Spleen (tissue), 13 donors: ENCODE measurements around the gene DSC1. TPM values are rescaled to one million over a fixed set of nuclear protein-coding genes. Genes with fewer than 3 reads are reported as not detected.

Experiments
- DNase-seq: peaks from one replicate; pipeline ENCODE4 v3.0.0-alpha.2; 2020
- H3K27ac ChIP-seq, 8 donors: fragments of 200-600 bp; sonication (generic) in 7 of 8; 1 replicate in 4 of 8; 2 replicates in 4 of 8; pipeline versions ENCODE4 v1.5.0 to v1.8.0; 2016 to 2021; ENCODE audit warnings: inconsistent platforms in 4 of 8, mild to moderate bottlenecking in 4 of 8, moderate library complexity in 1 of 8
- H3K27me3 ChIP-seq, 7 donors: fragments of 200-600 bp; sonication (generic) in 6 of 7; replicated peaks in 1 of 7; 1 replicate in 4 of 7; 2 replicates in 3 of 7; pipeline versions ENCODE4 v1.5.0 to v1.8.0; 2016 to 2021; ENCODE audit warnings: inconsistent platforms in 3 of 7, mild to moderate bottlenecking in 1 of 7
- H3K36me3 ChIP-seq, 6 donors: fragments of 200-600 bp; sonication (generic) in 5 of 6; 1 replicate in 4 of 6; 2 replicates in 2 of 6; pipeline versions ENCODE4 v1.5.0 to v1.8.0; 2016 to 2021; ENCODE audit warnings: inconsistent platforms in 2 of 6
- H3K4me1 ChIP-seq, 6 donors: fragments of 200-600 bp; sonication (generic) in 5 of 6; 1 replicate in 3 of 6; 2 replicates in 3 of 6; pipeline versions ENCODE4 v1.5.0 to v1.8.0; 2016 to 2021; ENCODE audit warnings: inconsistent platforms in 3 of 6
- H3K4me3 ChIP-seq, 8 donors: fragments of 200-600 bp; sonication (generic) in 7 of 8; 1 replicate in 4 of 8; 2 replicates in 4 of 8; pipeline versions ENCODE4 v1.5.0 to v1.8.0; 2016 to 2021; ENCODE audit warnings: inconsistent platforms in 4 of 8, mild to moderate bottlenecking in 4 of 8, moderate library complexity in 2 of 8
- H3K9me3 ChIP-seq, 8 donors: fragments of 200-600 bp; sonication (generic) in 7 of 8; 1 replicate in 4 of 8; 2 replicates in 4 of 8; pipeline versions ENCODE4 v1.5.0 to v1.8.0; 2016 to 2021; ENCODE audit warnings: inconsistent platforms in 4 of 8
- CTCF ChIP-seq, 11 experiments: fragments of 200-600 bp in 7 of 11; fragments of 450-650 bp in 4 of 11; sonication (generic) in 4 of 11; IDR thresholded peaks in 8 of 11; conservative IDR thresholded peaks in 3 of 11; 1 replicate in 7 of 11; 2 replicates in 4 of 11; pipeline versions ENCODE4 v1.4.0 to v1.8.0; 2016 to 2021; ENCODE audit warnings: antibody characterized with exemption in 11 of 11, inconsistent platforms in 4 of 11, mild to moderate bottlenecking in 1 of 11
- POLR2A ChIP-seq, 3 donors: fragments of 450-650 bp; IDR thresholded peaks; one replicate each; pipeline ENCODE4 v1.5.1; 2017; ENCODE audit warnings: antibody characterized with exemption in 3 of 3, mild to moderate bottlenecking in 1 of 3
- POLR2AphosphoS5 ChIP-seq, 3 donors: sonication (generic); formaldehyde crosslinking; IDR thresholded peaks; one replicate each; pipeline ENCODE4 v1.5.1; 2017; ENCODE audit warnings: antibody characterized with exemption in 3 of 3
- WGBS, 5 donors: extraction: QIAGEN DNeasy Blood & Tissue Kit in 3 of 5; methylation state at CpG; one replicate each; pipeline versions ENCODE4 v1.1.5 to v1.1.7; 2013 to 2018; 5-methylcytosine and 5-hydroxymethylcytosine counted together
- intact Hi-C: fragments of 100-400 bp; cut with DNase I; formaldehyde crosslinking; loops from one replicate; pipeline ENCODE4 v1.15.0; 2023; ENCODE audit warnings: low total_unique reads
- long read RNA-seq, 2 donors: transcript quantifications; one replicate each; lab custom pipeline, GENCODE V29; 2026
- polyA plus RNA-seq, 3 donors: library from polyadenylated mRNA; stranded (reverse); fragments of 200-250 nt; gene quantifications; one replicate each; pipeline ENCODE4 v1.2.1, GENCODE V29; 2013
- total RNA-seq, 7 donors: library from RNA; depleted of rRNA in 3 of 7; stranded (reverse); fragments of >200 nt in 3 of 7; fragmentation: NEBNext Ultra II Directional in 4 of 7; extraction: Animal tissue kit (Norgen Biotek cat#: 25700) in 4 of 7; gene quantifications; one replicate each; pipeline versions ENCODE4 v1.1.0 to v1.2.1, GENCODE V29; 2016 to 2021
- donor health status: healthy with polysubstance abuse.
- donor health status: DM: no; HTN: no; CAD: no; lungs with moderate emphysema.
- donor health status: DM: no; HTN: no; CAD: no.
- donor health status: Bipolar disorder and iron deficiency.
- donor health status: healthy.
- donor health status: DM: no; HTN: no; CAD: no.
- donor health status: DM: yes; HTN: yes; CAD: no.

The DSC1 gene
- total RNA-seq (under 1 TPM in 3 of 7 donors, not detected in 4; 0.11 to 0.27 (median 0.23) TPM), polyA plus RNA-seq (not detected)
- long read RNA-seq, donor 1: 0 reads
- long read RNA-seq, donor 2: 0 reads

GRCh38 chr18:31162825-31163435 is at the start of gene DSC1:
Gene DSC1 (minus strand): TSS chr18:31162856. CDS start chr18:31162594, 262 bp downstream.
- no peaks in the 10 kb centered on the region for H3K36me3 ChIP-seq
- intact Hi-C loops: no loop called here
- no peak within 1 kb of the TSS for H3K27ac ChIP-seq
- no peaks in the 10 kb centered on the region for H3K27me3 ChIP-seq
- no peak within 1 kb of the TSS for H3K4me3 ChIP-seq
- WGBS, 5 donors: 61 to 74% (median 68%) methylated on average over 5 of the region's 5 CpGs
- H3K4me1 ChIP-seq: no peaks in the 10 kb centered on the region
- no peaks in the 10 kb centered on the region for H3K9me3 ChIP-seq
- no peak for TF ChIP-seq POLR2AphosphoS5 (IDR thresholded peaks at IDR 0.05)
- TF ChIP-seq POLR2A (IDR thresholded peaks at IDR 0.05): no peak
- TF ChIP-seq CTCF (IDR thresholded peaks at IDR 0.05 in 8 of 11, conservative IDR thresholded peaks at IDR 0.05 in 3 of 11): no peak
- DNase-seq: no peak

- 47 to 86% (median 64%) methylated on average over 1 of the region's 1 CpG for WGBS, 5 donors
- Histone ChIP-seq H3K27ac (no peak overlapping the region), H3K36me3 (no peaks in the 10 kb centered on the region), H3K9me3 (peaks cover 0 to 4% (median 0%) of the 10 kb centered on the region in 8 donors), H3K27me3 (no peaks in the 10 kb centered on the region), H3K4me3 (no peak overlapping the region), H3K4me1 (peaks cover 0 to 1% (median 0%) of the 10 kb centered on the region in 6 donors)
- intact Hi-C loops: no loop called here
- TF ChIP-seq POLR2AphosphoS5 (IDR thresholded peaks at IDR 0.05) (no peak), POLR2A (IDR thresholded peaks at IDR 0.05) (no peak), CTCF (IDR thresholded peaks at IDR 0.05 in 8 of 11, conservative IDR thresholded peaks at IDR 0.05 in 3 of 11) (no peak)
- DNase-seq: no peak
These were observed 48.4 kb upstream of the DSC1 start for GRCh38 chr18:31211047-31211446.

- Histone ChIP-seq H3K27me3 (no peaks in the 10 kb centered on the region), H3K27ac (no peak overlapping the region), H3K36me3 (no peaks in the 10 kb centered on the region), H3K4me3 (no peak overlapping the region), H3K9me3 (peaks cover 0 to 4% (median 0%) of the 10 kb centered on the region in 8 donors), H3K4me1 (peaks cover 0 to 19% (median 0%) of the 10 kb centered on the region in 6 donors)
- WGBS, 5 donors: 76 to 91% (median 90%) methylated on average over 4 of the region's 4 CpGs
- intact Hi-C loops: no loop called here
- no peak for TF ChIP-seq CTCF (IDR thresholded peaks at IDR 0.05 in 8 of 11, conservative IDR thresholded peaks at IDR 0.05 in 3 of 11)
- no peak for TF ChIP-seq POLR2A (IDR thresholded peaks at IDR 0.05)
- no peak for TF ChIP-seq POLR2AphosphoS5 (IDR thresholded peaks at IDR 0.05)
- no peak for DNase-seq
These were observed 46.4 kb upstream of the DSC1 start for GRCh38 chr18:31209041-31209440.

GRCh38 chr18:31207391-31207790 is 44.7 kb upstream of the DSC1 start:
- H3K4me3 ChIP-seq: no peak overlapping the region
- H3K4me1 ChIP-seq: peaks cover 0 to 23% (median 3%) of the 10 kb centered on the region in 6 donors
- TF ChIP-seq POLR2A (IDR thresholded peaks at IDR 0.05) (no peak), POLR2AphosphoS5 (IDR thresholded peaks at IDR 0.05) (no peak), CTCF (IDR thresholded peaks at IDR 0.05 in 8 of 11, conservative IDR thresholded peaks at IDR 0.05 in 3 of 11) (no peak)
- DNase-seq: no peak
- WGBS, 5 donors: 85 to 91% (median 88%) methylated on average over 6 of the region's 6 CpGs
- no peaks in the 10 kb centered on the region for H3K27me3 ChIP-seq
- H3K27ac ChIP-seq: peak overlapping the region in 1 of 8 donors; percentile 27
- H3K9me3 ChIP-seq: peaks cover 0 to 4% (median 0%) of the 10 kb centered on the region in 8 donors
- H3K36me3 ChIP-seq: no peaks in the 10 kb centered on the region
- intact Hi-C loops: no loop called here
